Cardiac fibroblast (primary cell): ENCODE data around the gene GPER1.
A peak's percentile ranks its signal among the peaks of the same experiment; 100 is the strongest.

Source experiments
- DNase-seq, 2 donors: peaks; one replicate each; pipeline versions ENCODE4 v3.0.0 to v3.0.0-alpha.2; 2010; ENCODE audit warnings: low read depth in 2 of 2
- H3K4me3 ChIP-seq, 2 donors: replicated peaks in 1 of 2; 1 replicate in 1 of 2; 2 replicates in 1 of 2; pipeline ENCODE4 v1.5.1; 2011; ENCODE audit warnings: low read depth in 2 of 2, low read length in 2 of 2, mild to moderate bottlenecking in 2 of 2, moderate library complexity in 1 of 2
- CTCF ChIP-seq: IDR thresholded peaks from one replicate; pipeline ENCODE4 v1.5.1; 2011; ENCODE audit warnings: low read depth, mild to moderate bottlenecking, low read length, inconsistent platforms

The GPER1 gene

DNA sequence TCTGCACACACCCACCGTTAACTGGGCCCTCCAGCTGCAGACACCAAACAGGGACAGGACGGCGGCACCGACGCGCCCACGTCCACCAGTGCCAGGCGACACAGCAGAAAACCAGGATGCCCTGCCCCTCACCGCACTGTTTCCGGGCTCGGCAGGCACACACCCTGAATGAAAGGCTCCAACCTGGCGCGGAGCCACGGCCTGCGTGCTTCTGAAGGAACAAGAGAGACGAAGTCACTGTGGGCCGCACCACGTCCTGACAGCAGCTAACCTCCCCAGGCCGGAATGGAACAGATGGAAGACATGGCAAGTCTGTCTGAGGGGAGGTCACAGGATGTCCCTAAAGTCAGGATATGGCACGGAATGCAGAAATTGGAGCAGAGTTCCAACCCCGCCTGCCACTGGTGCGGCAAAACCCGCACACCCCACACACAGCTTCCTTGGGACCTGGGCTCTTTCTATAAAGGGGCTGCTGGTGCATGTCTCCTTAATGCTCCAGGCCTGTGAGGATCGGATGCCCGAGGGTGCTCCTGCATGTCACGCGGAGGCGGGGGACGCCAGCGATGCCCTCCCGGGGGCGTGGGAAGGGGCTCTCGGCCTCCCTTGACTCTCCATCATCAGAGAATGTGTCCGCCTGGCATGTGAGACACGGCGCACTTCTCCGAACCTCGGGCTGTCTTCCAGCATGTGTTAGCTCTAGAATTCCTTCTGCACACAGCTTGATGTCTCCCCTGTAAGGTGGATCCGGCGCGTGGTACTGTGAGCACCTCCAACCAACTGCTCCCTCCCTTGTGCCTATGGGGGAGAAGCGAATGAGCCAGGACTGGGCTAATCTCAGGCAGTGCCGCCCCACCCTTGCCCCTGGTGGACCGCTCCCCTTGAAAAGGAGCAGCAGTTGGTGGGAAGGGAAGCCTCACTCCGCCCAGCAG, 3.9 kb upstream of the GPER1 start:
- no peak for TF ChIP-seq CTCF
- H3K4me3 ChIP-seq = no peak overlapping the region
- no peak for DNase-seq

- no peak overlapping the region for H3K4me3 ChIP-seq
- TF ChIP-seq CTCF = no peak
- no peak for DNase-seq
Measured at GRCh38 chr7:1085266-1085665, 2.6 kb upstream of the GPER1 start.

- no peak for TF ChIP-seq CTCF
- peak in 1 of 2 donors; percentile 61 for DNase-seq
- H3K4me3 ChIP-seq = no peak overlapping the region
Measured at GRCh38 chr7:1085910-1086421, 1.9 kb upstream of the GPER1 start.

DNA sequence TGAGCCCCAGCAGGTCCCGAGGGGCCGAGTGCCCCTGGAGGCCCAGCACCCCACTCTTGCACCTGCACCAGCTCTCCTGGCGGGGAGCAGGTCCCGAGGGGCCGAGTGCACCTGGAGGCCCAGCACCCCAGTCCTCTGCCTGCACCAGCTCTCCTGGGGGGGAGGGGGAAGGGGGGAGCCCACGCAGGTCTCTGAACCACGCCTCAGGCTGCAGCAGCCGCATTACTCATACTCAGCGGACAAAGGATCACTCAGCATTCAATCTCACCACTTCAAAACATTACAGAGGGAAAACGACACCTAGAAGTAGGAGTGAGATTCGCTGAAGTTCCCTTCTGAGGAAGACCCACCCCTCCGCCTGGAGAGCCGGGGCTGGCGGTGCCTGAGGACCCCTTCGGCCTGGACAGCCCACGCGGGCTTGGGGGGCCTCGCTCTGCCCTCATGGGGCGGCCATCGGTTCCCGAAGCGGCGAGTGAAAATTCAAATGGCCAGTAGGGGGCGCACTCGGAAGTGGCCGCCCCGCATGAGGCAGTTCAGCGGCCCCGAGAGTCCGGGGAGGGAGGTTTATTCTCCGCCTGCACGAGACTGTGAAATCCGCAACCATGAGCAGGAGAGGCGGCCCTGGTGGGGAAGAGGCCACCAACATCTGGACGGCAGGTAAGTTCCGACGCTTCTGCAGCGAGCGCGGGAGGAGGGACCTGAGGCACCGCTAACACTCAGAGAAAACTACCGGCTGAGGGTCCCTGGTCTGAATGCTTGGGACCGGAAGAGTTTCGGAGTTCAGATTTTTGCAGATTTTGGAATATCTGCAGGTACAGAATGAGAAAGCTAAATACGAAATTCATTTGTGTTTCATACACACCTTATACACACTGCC, 1.1 kb upstream of the GPER1 start:
- peak overlapping the region; percentile 40 to 56 for H3K4me3 ChIP-seq
- peak; percentile 81 for TF ChIP-seq CTCF
- peak; percentile 67 to 72 for DNase-seq

DNA sequence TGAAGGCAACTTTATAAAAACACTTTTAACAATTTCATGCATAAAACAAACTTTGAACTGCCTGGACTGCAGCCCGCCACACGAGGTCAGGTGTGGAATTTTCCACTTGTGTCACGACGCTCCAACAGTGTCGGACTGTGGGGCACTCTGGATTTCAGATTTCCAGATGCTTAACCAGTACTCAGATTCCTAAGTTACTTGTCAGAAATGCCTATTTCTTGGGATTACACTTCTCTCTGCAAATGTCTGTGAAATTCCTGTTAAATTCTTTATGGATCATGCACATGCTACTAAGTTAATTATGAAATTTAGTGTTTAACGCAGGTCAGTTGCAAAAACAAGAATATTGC, 473 bp upstream of the GPER1 start:
- peak in 1 of 2 donors; percentile 25 for DNase-seq
- no peak for TF ChIP-seq CTCF
- no peak overlapping the region for H3K4me3 ChIP-seq

GRCh38 chr7:1090236-1090635, 2.3 kb downstream of the GPER1 start:
- no peak for DNase-seq
- TF ChIP-seq CTCF = no peak
- H3K4me3 ChIP-seq = no peak overlapping the region
